Fibroblast of pulmonary artery (primary cell): ENCODE measurements around the gene CTTNBP2.
A peak's percentile ranks its signal among the peaks of the same experiment; 100 is the strongest.

ENCODE experiments used
- DNase-seq: peaks from one replicate; pipeline ENCODE4 v3.0.0-alpha.2; 2010; ENCODE audit warnings: low read depth
- H3K4me3 ChIP-seq: replicated peaks from 2 replicates; pipeline ENCODE4 v1.5.1; 2011; ENCODE audit warnings: low read depth, mild to moderate bottlenecking, control low read depth, low read length, moderate library complexity
- TF ChIP-seq, protein P1 (sequence below): IDR thresholded peaks from 2 replicates; pipeline ENCODE4 v1.5.1; 2011; ENCODE audit warnings: mild to moderate bottlenecking, control low read depth, low read length, inconsistent platforms; ENCODE audit errors: missing control alignments

The CTTNBP2 gene

DNA sequence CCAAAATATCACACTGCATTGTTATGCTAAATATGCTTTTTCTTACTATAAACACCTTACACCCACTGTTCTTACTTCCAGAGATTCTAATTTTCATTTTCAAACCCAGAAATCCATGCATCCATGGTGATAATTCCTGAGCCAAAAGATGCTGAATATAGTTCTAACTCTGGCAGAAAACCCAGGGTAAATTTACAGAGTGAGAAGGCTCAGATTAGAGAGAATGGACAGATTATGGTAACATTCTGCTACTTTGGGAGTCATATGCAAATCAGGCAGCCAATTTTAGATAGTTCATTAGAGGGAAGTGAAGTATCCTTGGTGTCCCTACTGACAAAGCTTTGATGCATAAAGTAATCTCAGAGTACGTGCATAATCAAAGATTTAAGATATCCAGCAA, 15.4 kb upstream of the CTTNBP2 start:
- TF ChIP-seq, protein P1, sequence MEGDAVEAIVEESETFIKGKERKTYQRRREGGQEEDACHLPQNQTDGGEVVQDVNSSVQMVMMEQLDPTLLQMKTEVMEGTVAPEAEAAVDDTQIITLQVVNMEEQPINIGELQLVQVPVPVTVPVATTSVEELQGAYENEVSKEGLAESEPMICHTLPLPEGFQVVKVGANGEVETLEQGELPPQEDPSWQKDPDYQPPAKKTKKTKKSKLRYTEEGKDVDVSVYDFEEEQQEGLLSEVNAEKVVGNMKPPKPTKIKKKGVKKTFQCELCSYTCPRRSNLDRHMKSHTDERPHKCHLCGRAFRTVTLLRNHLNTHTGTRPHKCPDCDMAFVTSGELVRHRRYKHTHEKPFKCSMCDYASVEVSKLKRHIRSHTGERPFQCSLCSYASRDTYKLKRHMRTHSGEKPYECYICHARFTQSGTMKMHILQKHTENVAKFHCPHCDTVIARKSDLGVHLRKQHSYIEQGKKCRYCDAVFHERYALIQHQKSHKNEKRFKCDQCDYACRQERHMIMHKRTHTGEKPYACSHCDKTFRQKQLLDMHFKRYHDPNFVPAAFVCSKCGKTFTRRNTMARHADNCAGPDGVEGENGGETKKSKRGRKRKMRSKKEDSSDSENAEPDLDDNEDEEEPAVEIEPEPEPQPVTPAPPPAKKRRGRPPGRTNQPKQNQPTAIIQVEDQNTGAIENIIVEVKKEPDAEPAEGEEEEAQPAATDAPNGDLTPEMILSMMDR, result no peak

GRCh38 chr7:117882594-117882993, 9.4 kb upstream of the CTTNBP2 start:
- no peak overlapping the region for H3K4me3 ChIP-seq

More for the DNA sequence above, 15.4 kb upstream of the CTTNBP2 start:
- H3K4me3 ChIP-seq, result no peak overlapping the region
- DNase-seq, result no peak

DNA sequence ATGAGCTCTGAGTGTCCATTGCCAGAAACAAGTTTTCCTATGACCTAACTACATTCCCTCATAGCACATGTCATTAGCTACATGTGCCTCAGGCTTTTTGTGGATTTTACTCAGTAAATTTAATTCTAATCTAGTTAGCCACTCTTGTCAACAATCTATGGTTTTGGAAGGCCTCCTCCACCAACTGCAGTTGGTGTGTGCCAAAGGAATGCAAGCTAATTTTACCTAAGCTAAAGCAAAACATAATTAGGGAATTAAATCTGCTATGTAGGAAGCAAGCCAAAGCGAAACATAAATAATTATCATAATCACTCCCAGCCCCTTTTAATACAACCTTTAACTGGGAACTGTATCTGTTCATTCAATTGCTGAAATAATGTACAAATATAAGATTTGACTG, 3.5 kb upstream of the CTTNBP2 start:
- no peak for DNase-seq
- no peak overlapping the region for H3K4me3 ChIP-seq
- TF ChIP-seq, protein P1, result no peak

More at GRCh38 chr7:117882594-117882993, 9.4 kb upstream of the CTTNBP2 start:
- TF ChIP-seq, protein P1, result no peak
- DNase-seq, result no peak

GRCh38 chr7:117875566-117875965, 2.3 kb upstream of the CTTNBP2 start:
- TF ChIP-seq, protein P1, result no peak
- no peak for DNase-seq
- H3K4me3 ChIP-seq, result no peak overlapping the region

DNA sequence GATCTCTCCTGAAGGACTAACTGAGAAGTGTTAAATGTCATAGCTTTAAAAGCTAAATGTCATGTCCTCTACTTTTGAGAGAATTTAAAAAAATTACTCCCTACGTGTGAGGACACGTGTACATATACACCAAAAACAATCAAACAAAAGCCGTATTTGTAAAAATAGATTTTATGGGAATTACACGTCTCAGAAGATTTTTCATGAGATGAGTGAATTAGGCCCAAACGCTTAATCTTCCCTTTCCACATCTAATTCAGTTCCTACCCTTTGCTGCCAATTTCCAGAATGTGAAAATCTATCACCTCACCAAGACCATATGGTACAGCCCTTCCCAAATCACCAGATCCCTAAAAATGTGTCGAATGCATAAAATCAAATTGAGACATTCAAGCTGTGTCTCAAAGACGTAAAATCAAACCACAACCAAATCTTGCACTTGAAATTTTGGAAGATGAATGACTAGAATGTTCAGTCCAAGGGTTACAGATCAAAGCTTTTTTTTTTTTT, 1.0 kb upstream of the CTTNBP2 start:
- TF ChIP-seq, protein P1, result no peak
- no peak overlapping the region for H3K4me3 ChIP-seq
- DNase-seq, result no peak

DNA sequence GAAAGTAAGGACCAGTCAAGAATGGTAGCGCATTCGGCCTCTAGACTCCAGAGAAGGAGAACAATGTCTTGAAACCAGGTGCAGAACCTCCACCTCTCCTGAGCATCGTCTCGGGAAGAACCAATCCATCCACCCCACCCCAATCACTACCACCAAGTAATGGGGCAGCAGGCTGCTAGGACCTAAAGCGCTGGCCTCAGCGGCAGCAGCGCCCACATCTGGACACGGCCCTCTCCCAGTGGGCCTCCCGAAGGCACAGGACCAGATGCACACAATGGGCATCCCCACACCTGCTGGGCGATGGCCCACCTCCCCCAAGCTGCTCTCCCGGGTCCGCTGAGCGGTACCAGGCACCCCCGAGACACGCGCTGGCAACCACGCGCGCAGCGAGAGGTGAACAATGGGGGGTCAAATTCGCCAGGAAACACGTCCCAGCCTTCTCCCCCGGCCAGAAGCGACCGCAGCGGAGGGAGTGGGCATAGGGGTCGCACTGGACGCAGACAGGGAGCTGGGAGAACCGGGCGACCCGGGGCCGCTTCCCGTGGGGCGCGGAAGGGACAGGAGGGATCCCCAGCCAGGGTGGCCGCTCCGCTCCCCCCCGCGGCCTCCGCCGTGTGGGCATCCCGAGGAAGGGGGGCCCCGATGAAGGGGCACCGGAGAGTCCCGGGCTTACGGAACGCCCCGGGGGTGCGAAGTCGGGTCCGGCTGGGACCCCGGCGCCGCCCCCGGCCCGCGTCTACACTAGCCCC, 506 bp downstream of the CTTNBP2 start:
- TF ChIP-seq, protein P1, result no peak
- peak overlapping the region; percentile 50 for H3K4me3 ChIP-seq
- no peak for DNase-seq
